Upper lobe of left lung (tissue), 4 donors: Measurements from ENCODE around the gene RNF123.

Experiments
- POLR2A ChIP-seq, 4 donors: fragments of 450-650 bp; IDR thresholded peaks; one replicate each; pipeline ENCODE4 v1.5.1; 2016 to 2017; ENCODE audit warnings: antibody characterized with exemption in 4 of 4, mild to moderate bottlenecking in 2 of 4
- POLR2AphosphoS5 ChIP-seq, 2 donors: sonication (generic); formaldehyde crosslinking; IDR thresholded peaks; one replicate each; pipeline ENCODE4 v1.5.1; 2017; ENCODE audit warnings: antibody characterized with exemption in 2 of 2
- TF ChIP-seq, protein P1 (sequence below), 6 experiments: fragments of 450-650 bp in 4 of 6; fragments of 200-600 bp in 2 of 6; sonication (generic) in 2 of 6; IDR thresholded peaks; one replicate each; pipeline ENCODE4 v1.5.1; 2016 to 2019; ENCODE audit warnings: antibody characterized with exemption in 6 of 6

- TF ChIP-seq, protein P1, sequence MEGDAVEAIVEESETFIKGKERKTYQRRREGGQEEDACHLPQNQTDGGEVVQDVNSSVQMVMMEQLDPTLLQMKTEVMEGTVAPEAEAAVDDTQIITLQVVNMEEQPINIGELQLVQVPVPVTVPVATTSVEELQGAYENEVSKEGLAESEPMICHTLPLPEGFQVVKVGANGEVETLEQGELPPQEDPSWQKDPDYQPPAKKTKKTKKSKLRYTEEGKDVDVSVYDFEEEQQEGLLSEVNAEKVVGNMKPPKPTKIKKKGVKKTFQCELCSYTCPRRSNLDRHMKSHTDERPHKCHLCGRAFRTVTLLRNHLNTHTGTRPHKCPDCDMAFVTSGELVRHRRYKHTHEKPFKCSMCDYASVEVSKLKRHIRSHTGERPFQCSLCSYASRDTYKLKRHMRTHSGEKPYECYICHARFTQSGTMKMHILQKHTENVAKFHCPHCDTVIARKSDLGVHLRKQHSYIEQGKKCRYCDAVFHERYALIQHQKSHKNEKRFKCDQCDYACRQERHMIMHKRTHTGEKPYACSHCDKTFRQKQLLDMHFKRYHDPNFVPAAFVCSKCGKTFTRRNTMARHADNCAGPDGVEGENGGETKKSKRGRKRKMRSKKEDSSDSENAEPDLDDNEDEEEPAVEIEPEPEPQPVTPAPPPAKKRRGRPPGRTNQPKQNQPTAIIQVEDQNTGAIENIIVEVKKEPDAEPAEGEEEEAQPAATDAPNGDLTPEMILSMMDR (IDR thresholded peaks at IDR 0.05) = no peak
- no peak for TF ChIP-seq POLR2A (IDR thresholded peaks at IDR 0.05)
- TF ChIP-seq POLR2AphosphoS5 (IDR thresholded peaks at IDR 0.05) = no peak
Measured at GRCh38 chr3:49756036-49756435, 66.7 kb downstream of the RNF123 start.
